H1 (cell line): ENCODE results near the gene DBNDD2. TPM values are rescaled to one million over a fixed set of nuclear protein-coding genes. Genes with fewer than 3 reads are reported as not detected.

Experiments used
- CTCF ChIA-PET: fragments of 300-600 bp; sonication (Branson Sonifier 250); formaldehyde crosslinking; loops from one replicate; lab custom pipeline; 2021; ENCODE audit not compliant: partially characterized antibody; lab: Charles Lee
- POLR2A ChIA-PET: fragments of 300-600 bp; sonication (Branson Sonifier 250); formaldehyde crosslinking; loops from one replicate; lab custom pipeline; 2021; ENCODE audit warnings: inconsistent platforms; ENCODE audit not compliant: partially characterized antibody; lab: Charles Lee
- DNase-seq, 2 experiments: peaks; one replicate each; pipeline versions ENCODE4 v3.0.0 to v3.0.0-alpha.2; 2010 to 2022; ENCODE audit warnings: low spot score in 2 of 2, low read depth in 1 of 2, mixed read lengths in 1 of 2
- FAIRE-seq: peaks from 2 replicates; lab custom pipeline; 2011; peaks lifted over from hg19 to GRCh38; lab: Jason Lieb, UNC
- H2AFZ ChIP-seq: 2 replicates; pipeline ENCODE4 v1.8.1; 2012; ENCODE audit warnings: low read length, inconsistent platforms
- H2AK5ac ChIP-seq: 2 replicates; pipeline ENCODE4 v1.6.1; 2013; ENCODE audit warnings: low read depth, low read length
- H2BK120ac ChIP-seq: replicated peaks from 2 replicates; pipeline ENCODE3; 2013; ENCODE audit warnings: low read depth, low read length, inconsistent platforms
- H2BK12ac ChIP-seq: 2 replicates; pipeline ENCODE4 v1.6.1; 2013; ENCODE audit warnings: low read depth, low read length
- H2BK15ac ChIP-seq: 2 replicates; pipeline ENCODE4 v1.6.1; 2013; ENCODE audit warnings: low read length
- H2BK20ac ChIP-seq: 2 replicates; pipeline ENCODE4 v1.6.1; 2013; ENCODE audit warnings: low read length
- H2BK5ac ChIP-seq: 2 replicates; pipeline ENCODE4 v1.6.1; 2013; ENCODE audit warnings: low read depth, low read length
- H3K14ac ChIP-seq: 2 replicates; pipeline ENCODE4 v1.6.1; 2013; ENCODE audit warnings: inconsistent platforms; ENCODE audit not compliant: insufficient read length
- H3K18ac ChIP-seq: 2 replicates; pipeline ENCODE4 v1.6.1; 2013; ENCODE audit warnings: low read length; ENCODE audit errors: extremely low read depth
- H3K23ac ChIP-seq: 2 replicates; pipeline ENCODE4 v1.6.1; 2013; ENCODE audit warnings: inconsistent platforms; ENCODE audit not compliant: insufficient read length
- H3K23me2 ChIP-seq: 2 replicates; pipeline ENCODE4 v1.6.1; 2013; ENCODE audit warnings: low read depth, low read length
- H3K27ac ChIP-seq: 2 replicates; pipeline ENCODE4 v1.6.1; 2011; ENCODE audit warnings: low read depth, low read length, inconsistent platforms
- H3K27me3 ChIP-seq, 4 experiments: replicated peaks in 1 of 4; 1 replicate in 1 of 4; 2 replicates in 3 of 4; pipeline versions ENCODE4 v1.6.1 to v1.8.1; 2011 to 2013; ENCODE audit warnings: low read length in 3 of 4, mild to moderate bottlenecking in 3 of 4, inconsistent platforms in 2 of 4, mixed read lengths in 2 of 4, moderate library complexity in 1 of 4; ENCODE audit not compliant: control insufficient read depth in 3 of 4, insufficient read depth in 3 of 4; ENCODE audit errors: extremely low read depth in 1 of 4
- H3K36me3 ChIP-seq, 4 experiments: 2 replicates each; pipeline versions ENCODE4 v1.6.1 to v1.8.1; 2011 to 2013; ENCODE audit warnings: mild to moderate bottlenecking in 4 of 4, low read length in 3 of 4, moderate library complexity in 2 of 4, control low read depth in 1 of 4, inconsistent platforms in 1 of 4; ENCODE audit not compliant: insufficient read depth in 4 of 4, control insufficient read depth in 2 of 4
- H3K4ac ChIP-seq: replicated peaks from 2 replicates; pipeline ENCODE3; 2013; ENCODE audit warnings: low read length, low read depth, mixed read lengths, inconsistent platforms; ENCODE audit not compliant: insufficient read length
- H3K4me1 ChIP-seq, 4 experiments: replicated peaks in 1 of 4; 1 replicate in 1 of 4; 2 replicates in 3 of 4; pipeline versions ENCODE4 v1.6.1 to v1.8.1; 2011 to 2013; ENCODE audit warnings: low read length in 3 of 4, inconsistent platforms in 2 of 4, mixed read lengths in 1 of 4; ENCODE audit not compliant: insufficient read depth in 4 of 4, control insufficient read depth in 3 of 4
- H3K4me2 ChIP-seq, 2 experiments: 2 replicates each; pipeline versions ENCODE4 v1.6.1 to v1.8.1; 2011 to 2013; ENCODE audit warnings: low read depth in 2 of 2, low read length in 2 of 2, control low read depth in 1 of 2, inconsistent platforms in 1 of 2, mild to moderate bottlenecking in 1 of 2; ENCODE audit not compliant: insufficient read depth in 1 of 2
- H3K4me3 ChIP-seq, 4 experiments: fragments of 200-600, 300-600 bp in 1 of 4; sonication (generic), shearing (Covaris generic), sonication (Bioruptor Twin) in 1 of 4; 2 replicates each; pipeline versions ENCODE4 v1.5.1 to v1.8.1; 2011 to 2016; ENCODE audit warnings: low read length in 4 of 4, low read depth in 3 of 4, control low read depth in 2 of 4, inconsistent platforms in 2 of 4, mild to moderate bottlenecking in 2 of 4, mixed read lengths in 1 of 4, moderate library complexity in 1 of 4; ENCODE audit not compliant: insufficient read depth in 2 of 4; ENCODE audit errors: extremely low read depth in 1 of 4
- H3K56ac ChIP-seq: replicated peaks from 2 replicates; pipeline ENCODE3; 2013; ENCODE audit warnings: low read depth, mild to moderate bottlenecking, mixed read lengths, low read length, inconsistent platforms; ENCODE audit not compliant: insufficient read length
- H3K79me1 ChIP-seq: 2 replicates; pipeline ENCODE4 v1.6.1; 2013; ENCODE audit warnings: low read depth, low read length, control low read depth
- H3K79me2 ChIP-seq, 2 experiments: 2 replicates each; pipeline versions ENCODE4 v1.6.1 to v1.8.1; 2012 to 2013; ENCODE audit warnings: low read length in 2 of 2, mild to moderate bottlenecking in 2 of 2, inconsistent platforms in 1 of 2; ENCODE audit not compliant: insufficient read depth in 2 of 2, control insufficient read depth in 1 of 2
- H3K9ac ChIP-seq, 4 experiments: replicated peaks in 1 of 4; 1 replicate in 1 of 4; 2 replicates in 3 of 4; pipeline versions ENCODE4 v1.6.1 to v1.8.1; 2011 to 2013; ENCODE audit warnings: low read depth in 3 of 4, low read length in 3 of 4, control low read depth in 2 of 4, mild to moderate bottlenecking in 2 of 4, moderate library complexity in 2 of 4, inconsistent platforms in 1 of 4; ENCODE audit errors: extremely low read depth in 1 of 4
- H3K9me3 ChIP-seq, 2 experiments: 2 replicates each; pipeline versions ENCODE4 v1.6.1 to v1.8.1; 2012 to 2013; ENCODE audit warnings: mild to moderate bottlenecking in 2 of 2, moderate library complexity in 2 of 2, control low read depth in 1 of 2, inconsistent platforms in 1 of 2, low read depth in 1 of 2, low read length in 1 of 2, mixed read lengths in 1 of 2; ENCODE audit not compliant: insufficient read depth in 2 of 2
- H4K20me1 ChIP-seq, 2 experiments: replicated peaks in 1 of 2; 2 replicates each; pipeline versions ENCODE3 to v1.8.1; 2011 to 2013; ENCODE audit warnings: inconsistent platforms in 2 of 2, low read length in 2 of 2, mild to moderate bottlenecking in 1 of 2; ENCODE audit not compliant: insufficient read depth in 2 of 2, control insufficient read depth in 1 of 2
- H4K5ac ChIP-seq: 2 replicates; pipeline ENCODE4 v1.6.1; 2013; ENCODE audit warnings: low read length, low read depth, mixed read lengths, inconsistent platforms; ENCODE audit not compliant: insufficient read length
- H4K8ac ChIP-seq: 2 replicates; pipeline ENCODE4 v1.8.0; 2013; ENCODE audit warnings: mild to moderate bottlenecking, moderate library complexity, low read length, inconsistent platforms; ENCODE audit not compliant: insufficient read depth; ENCODE audit errors: extremely low read depth
- H4K91ac ChIP-seq: replicated peaks from 2 replicates; pipeline ENCODE3; 2013; ENCODE audit warnings: low read length, mixed read lengths, inconsistent platforms; ENCODE audit not compliant: insufficient read length
- WGBS, 2 experiments: shearing (Covaris generic) in 1 of 2; methylation state at CpG; one replicate each; pipeline versions ENCODE4 v1.1.6 to v1.1.7; 2013 to 2015; ENCODE audit warnings: low lambda C conversion rate in 2 of 2, mixed read lengths in 2 of 2, inconsistent platforms in 1 of 2, low coverage in 1 of 2, missing lambda C conversion rate in 1 of 2; ENCODE audit not compliant: insufficient replicate concordance in 2 of 2, insufficient coverage in 1 of 2, insufficient read length in 1 of 2; ENCODE audit errors: extremely low coverage in 1 of 2, missing lambda C conversion rate in 1 of 2; 5-methylcytosine and 5-hydroxymethylcytosine counted together
- polyA plus RNA-seq, 7 experiments: library from polyadenylated mRNA; depleted of rRNA in 3 of 7; stranded (reverse) in 5 of 7; unstranded in 2 of 7; fragments of >200 nt in 5 of 7; fragments of 200-250 nt in 2 of 7; gene quantifications; 1 replicate in 5 of 7; 2 replicates in 1 of 7; 4 replicates in 1 of 7; pipeline versions ENCODE4 v1.2.1 to v1.2.3, GENCODE V29; 2011 to 2013; ENCODE audit warnings: missing spikeins in 2 of 7, mixed read lengths in 2 of 7
- total RNA-seq: library from RNA; stranded (reverse); fragmentation: NEBNext Ultra II Directional; extraction: Animal tissue kit (Norgen Biotek cat#: 25700); gene quantifications from 2 replicates; pipeline ENCODE4 v1.2.1, GENCODE V29; 2021

Gene DBNDD2
- total and polyA plus RNA-seq, 2 of the 8 experiments (the other 6 are each of a cell fraction or from before 2014, with no cell fraction given): 55.8 to 96.3 TPM

DNA sequence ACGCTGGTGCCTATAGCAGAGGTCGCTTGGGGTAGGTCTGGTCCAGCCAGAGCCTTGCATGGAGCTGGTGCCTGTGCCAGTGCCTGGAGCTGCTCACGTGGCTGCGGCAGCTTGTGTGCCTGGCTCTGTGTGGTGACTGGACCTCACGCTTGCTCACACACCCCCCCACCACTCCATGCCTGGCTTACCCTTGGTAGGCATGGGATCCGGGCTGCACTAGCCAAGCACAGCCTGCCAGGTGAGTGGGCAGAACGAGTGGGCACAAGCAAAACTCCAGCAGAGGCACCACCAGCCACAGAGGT lies 13.0 kb upstream of the DBNDD2 start:
- Histone ChIP-seq H3K36me3 (no peaks in the 10 kb centered on the region), H4K8ac (no peak overlapping the region), H4K20me1 (no peaks in the 10 kb centered on the region), H3K27ac (no peak overlapping the region), H2AFZ (no peak overlapping the region), H3K27me3 (no peaks in the 10 kb centered on the region), H3K9me3 (peaks cover 3 to 8% of the 10 kb centered on the region in 2 experiments; a peak in 2 of 4 replicates), H3K4ac (no peak overlapping the region), H3K4me3 (no peak overlapping the region), H2BK120ac (no peak overlapping the region), H2BK12ac (no peak overlapping the region), H3K79me2 (no peaks in the 10 kb centered on the region), H3K4me2 (no peak overlapping the region), H2BK5ac (no peak overlapping the region), H3K23ac (no peak overlapping the region), H4K5ac (no peak overlapping the region), H3K18ac (no peak overlapping the region), H3K14ac (no peak overlapping the region), H3K9ac (no peak overlapping the region), H2BK15ac (no peak overlapping the region), H2AK5ac (no peak overlapping the region), H3K4me1 (no peaks in the 10 kb centered on the region), H3K56ac (no peak overlapping the region), H4K91ac (no peak overlapping the region), H2BK20ac (no peak overlapping the region), H3K23me2 (no peaks in the 10 kb centered on the region), H3K79me1 (no peaks in the 10 kb centered on the region)
- DNase-seq: no peak
- POLR2A ChIA-PET: interaction anchor here (1.5 to 2.2 kb wide), 2 partner anchors 10 to 20 kb away, joined by 3 to 10 read pairs; no protein-coding TSS in a partner anchor
- CTCF ChIA-PET: interaction anchor here (0.7 to 3.4 kb wide), 9 partner anchors 9 to 87 kb away, joined by 3 to 21 read pairs (median 4); partner anchors contain the start of gene MATN4
- WGBS, 2 experiments: 82% methylated on average over 7 of the region's 7 CpGs; no CpG with 5 or more reads in 1 of the 2 experiments
- FAIRE-seq: no peak
